Upper lobe of left lung (tissue), 6 donors: ENCODE measurements around the gene RAB11FIP4. TPM values are rescaled to one million over a fixed set of nuclear protein-coding genes. Genes with fewer than 3 reads are reported as not detected.

Source experiments
- ATAC-seq, 2 donors: fragments of 200-7000 bp; cut with Tn5 transposase; one replicate each; pipeline ENCODE4 v1.9.1; 2022; ENCODE audit warnings: mild to moderate bottlenecking in 2 of 2, moderate library complexity in 2 of 2; ENCODE audit not compliant: low FRiP score in 2 of 2
- DNase-seq, 2 donors: peaks; one replicate each; pipeline ENCODE4 v3.0.0-alpha.2; 2019 to 2020
- H3K27ac ChIP-seq, 4 donors: fragments of 200-600 bp; sonication (generic); one replicate each; pipeline ENCODE4 v1.5.1; 2016 to 2019
- H3K27me3 ChIP-seq, 4 donors: fragments of 200-600 bp; sonication (generic); one replicate each; pipeline ENCODE4 v1.5.1; 2017 to 2019
- H3K36me3 ChIP-seq, 4 donors: fragments of 200-600 bp; sonication (generic); one replicate each; pipeline ENCODE4 v1.5.1; 2016 to 2019
- H3K4me1 ChIP-seq, 4 donors: fragments of 200-600 bp; sonication (generic); one replicate each; pipeline ENCODE4 v1.5.1; 2018 to 2019
- H3K4me3 ChIP-seq, 4 donors: fragments of 200-600 bp; sonication (generic); one replicate each; pipeline ENCODE4 v1.5.1; 2017 to 2019; ENCODE audit warnings: mild to moderate bottlenecking in 2 of 4, moderate library complexity in 1 of 4
- H3K9me3 ChIP-seq, 4 donors: fragments of 200-600 bp; sonication (generic); one replicate each; pipeline ENCODE4 v1.5.1; 2018 to 2019
- CTCF ChIP-seq, 6 experiments: fragments of 450-650 bp in 4 of 6; fragments of 200-600 bp in 2 of 6; sonication (generic) in 2 of 6; IDR thresholded peaks; one replicate each; pipeline ENCODE4 v1.5.1; 2016 to 2019; ENCODE audit warnings: antibody characterized with exemption in 6 of 6
- EP300 ChIP-seq, 4 donors: sonication (generic); formaldehyde crosslinking; IDR thresholded peaks; one replicate each; pipeline ENCODE4 v1.5.1; 2017; ENCODE audit warnings: antibody characterized with exemption in 4 of 4, control low read depth in 2 of 4
- POLR2A ChIP-seq, 4 donors: fragments of 450-650 bp; IDR thresholded peaks; one replicate each; pipeline ENCODE4 v1.5.1; 2016 to 2017; ENCODE audit warnings: antibody characterized with exemption in 4 of 4, mild to moderate bottlenecking in 2 of 4
- POLR2AphosphoS5 ChIP-seq, 2 donors: sonication (generic); formaldehyde crosslinking; IDR thresholded peaks; one replicate each; pipeline ENCODE4 v1.5.1; 2017; ENCODE audit warnings: antibody characterized with exemption in 2 of 2
- WGBS, 2 donors: methylation state at CpG; one replicate each; pipeline ENCODE4 v1.1.5; 2017 to 2018; 5-methylcytosine and 5-hydroxymethylcytosine counted together
- total RNA-seq, 6 donors: library from RNA; depleted of rRNA in 4 of 6; stranded (reverse); fragments of >200 nt in 4 of 6; gene quantifications; one replicate each; pipeline versions ENCODE4 v1.1.0 to v1.2.1, GENCODE V29; 2016 to 2021
- donor health status: DM: no; HTN: no; CAD: no; lungs with moderate emphysema.
- donor health status: DM: no; HTN: yes; CAD: no; lungs with severe emphysema.

Gene RAB11FIP4
- total RNA-seq, 6 donors from 2014 or later, result 15.2 to 36.1 (median 23.3) TPM

GRCh38 chr17:31398381-31399311, 7.2 kb downstream of the RAB11FIP4 start:
- Histone ChIP-seq H3K36me3 (no peaks in the 10 kb centered on the region), H3K9me3 (no peaks in the 10 kb centered on the region), H3K27me3 (peaks cover 0 to under 1% (median 0%) of the 10 kb centered on the region in 4 donors), H3K4me3 (no peak overlapping the region), H3K4me1 (no peaks in the 10 kb centered on the region), H3K27ac (no peak overlapping the region)
- 83 to 85% methylated on average over 17 to 21 of the region's 21 CpGs for whole genome bisulfite sequencing, 2 donors
- ATAC-seq, result no peak
- no peak for DNase-seq
- TF ChIP-seq EP300 (IDR thresholded peaks at IDR 0.05) (no peak), POLR2AphosphoS5 (IDR thresholded peaks at IDR 0.05) (no peak), CTCF (IDR thresholded peaks at IDR 0.05) (no peak), POLR2A (IDR thresholded peaks at IDR 0.05) (no peak)

DNA sequence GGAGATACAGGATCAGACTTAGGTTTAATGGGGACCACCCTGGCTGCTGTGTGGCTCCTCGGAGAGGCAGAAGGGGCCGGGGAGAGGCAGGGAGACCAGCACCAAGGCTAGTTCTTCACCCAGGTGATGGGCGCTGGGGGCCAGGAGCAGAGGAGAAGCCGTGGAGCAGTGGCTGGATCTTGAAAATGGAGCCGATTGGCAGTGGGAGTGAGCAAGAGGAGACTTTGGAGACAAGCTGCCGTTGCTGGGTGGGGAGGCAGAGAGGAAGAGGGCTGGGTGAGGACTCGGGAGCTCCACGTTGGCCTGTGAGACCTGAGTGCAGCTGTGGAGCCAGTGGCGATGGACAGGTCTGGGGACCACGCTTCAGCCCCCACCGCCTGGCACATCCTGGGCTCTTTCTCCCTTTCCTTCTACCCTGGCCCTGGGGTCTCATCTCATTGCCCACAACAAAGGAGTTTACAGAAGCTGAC, 9.0 kb downstream of the RAB11FIP4 start:
- Histone ChIP-seq H3K27ac (no peak overlapping the region), H3K4me1 (no peaks in the 10 kb centered on the region), H3K36me3 (no peaks in the 10 kb centered on the region), H3K4me3 (no peak overlapping the region), H3K27me3 (no peaks in the 10 kb centered on the region), H3K9me3 (no peaks in the 10 kb centered on the region)
- WGBS, 2 donors, result 67 to 78% methylated on average over 11 of the region's 11 CpGs
- ATAC-seq, result no peak
- TF ChIP-seq POLR2A (IDR thresholded peaks at IDR 0.05) (no peak), EP300 (IDR thresholded peaks at IDR 0.05) (no peak), POLR2AphosphoS5 (IDR thresholded peaks at IDR 0.05) (no peak), CTCF (IDR thresholded peaks at IDR 0.05) (no peak)
- no peak for DNase-seq

- no peaks in the 10 kb centered on the region for H3K36me3 ChIP-seq
- TF ChIP-seq POLR2A (IDR thresholded peaks at IDR 0.05) (no peak), EP300 (IDR thresholded peaks at IDR 0.05) (no peak), POLR2AphosphoS5 (IDR thresholded peaks at IDR 0.05) (no peak), CTCF (IDR thresholded peaks at IDR 0.05) (no peak)
- H3K4me1 ChIP-seq, result no peaks in the 10 kb centered on the region
- H3K9me3 ChIP-seq, result no peaks in the 10 kb centered on the region
- no peaks in the 10 kb centered on the region for H3K27me3 ChIP-seq
- no peak overlapping the region for H3K27ac ChIP-seq
- ATAC-seq (no peak), DNase-seq (no peak)
- no peak overlapping the region for H3K4me3 ChIP-seq
- 90 to 91% methylated on average over 10 to 11 of the region's 11 CpGs for WGBS, 2 donors
These were observed 10.2 kb downstream of the RAB11FIP4 start for GRCh38 chr17:31401456-31402254.

DNA sequence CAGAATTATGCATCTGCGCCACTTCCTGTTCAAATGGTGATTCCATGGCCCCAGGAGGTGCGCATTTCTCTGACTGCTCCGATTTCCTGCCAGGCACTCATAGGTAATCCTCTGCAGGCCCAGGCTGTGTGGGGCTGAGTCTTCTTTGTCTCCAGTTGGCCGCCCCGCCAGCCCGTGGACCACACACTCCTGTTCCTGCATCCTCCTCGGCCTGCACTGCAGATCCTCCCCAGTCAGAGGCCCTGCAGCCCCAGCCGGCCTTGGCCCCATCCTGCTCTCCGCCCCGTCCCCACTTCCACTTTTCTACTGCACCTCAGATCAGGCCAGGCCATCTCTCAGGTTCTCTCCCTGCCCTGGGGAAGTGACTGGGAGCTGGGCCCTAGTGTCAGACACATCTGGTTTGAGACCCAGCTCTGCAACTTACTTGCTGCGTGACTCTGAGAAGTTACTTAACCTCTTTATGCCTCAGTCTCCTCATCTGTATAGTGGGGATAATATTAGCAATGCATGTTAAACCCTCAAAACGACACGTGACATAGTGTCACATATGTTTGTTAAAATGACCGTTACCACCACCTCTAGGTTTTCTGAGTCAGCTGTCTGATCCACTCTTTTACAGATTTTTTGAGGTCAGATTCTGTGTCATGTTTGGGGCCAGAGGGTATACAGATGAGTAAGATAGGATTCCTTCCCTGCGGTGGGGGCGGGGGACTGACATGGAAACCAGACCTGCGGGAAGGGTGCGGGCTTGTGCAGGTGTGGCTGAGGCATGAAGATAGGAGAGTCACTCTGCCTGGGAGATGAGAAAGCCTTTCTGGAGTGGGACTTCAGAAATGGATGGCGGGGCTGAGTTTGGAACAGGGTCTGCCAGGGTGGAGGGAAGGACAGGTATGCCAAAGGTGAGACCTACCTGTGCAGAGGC, 12.8 kb downstream of the RAB11FIP4 start:
- 77 to 85% methylated on average over 18 to 19 of the region's 19 CpGs for WGBS, 2 donors

More for the DNA sequence above, 12.8 kb downstream of the RAB11FIP4 start:
- no peaks in the 10 kb centered on the region for H3K4me1 ChIP-seq
- H3K27me3 ChIP-seq, result no peaks in the 10 kb centered on the region
- H3K27ac ChIP-seq, result no peak overlapping the region
- H3K9me3 ChIP-seq, result no peaks in the 10 kb centered on the region
- no peak overlapping the region for H3K4me3 ChIP-seq
- DNase-seq (peak in 1 of 2 donors; percentile 62), ATAC-seq (peak in 1 of 2 donors; percentile 9)
- no peaks in the 10 kb centered on the region for H3K36me3 ChIP-seq
- TF ChIP-seq POLR2AphosphoS5 (IDR thresholded peaks at IDR 0.05) (no peak), EP300 (IDR thresholded peaks at IDR 0.05) (no peak), POLR2A (IDR thresholded peaks at IDR 0.05) (no peak), CTCF (IDR thresholded peaks at IDR 0.05) (no peak)
